OCI-LY7 (cell line): Measurements from ENCODE around the gene YY1. TPM values are rescaled to one million over a fixed set of nuclear protein-coding genes. Genes with fewer than 3 reads are reported as not detected.

Experiments used
- BruUV-seq: library from RNA; stranded (reverse); fragments of 400-500 nt; replicated peaks from 2 replicates; lab custom pipeline; 2021; lab: Mats Ljungman, UMichigan
- CTCF ChIA-PET: fragments of 300-600 bp; sonication (Branson Sonifier 250); formaldehyde crosslinking; loops from one replicate; lab custom pipeline; 2022; ENCODE audit warnings: antibody characterized with exemption; ENCODE audit not compliant: unreplicated experiment; lab: Charles Lee
- POLR2A ChIA-PET: fragments of 300-600 bp; sonication (Branson Sonifier 250); formaldehyde crosslinking; loops from one replicate; lab custom pipeline; 2022; ENCODE audit warnings: antibody characterized with exemption; lab: Charles Lee
- DNase-seq: peaks from one replicate; pipeline ENCODE4 v3.0.0-alpha.2; 2015; ENCODE audit warnings: low spot score
- H2AFZ ChIP-seq: fragments of 200-600 bp; sonication (generic), shearing (Covaris generic); 2 replicates; pipeline ENCODE4 v1.6.1; 2014; ENCODE audit warnings: mild to moderate bottlenecking, antibody characterized with exemption, low read length, moderate library complexity
- H3K27ac ChIP-seq: fragments of 200-600 bp; sonication (generic); 2 replicates; pipeline ENCODE4 v1.5.1; 2014; ENCODE audit warnings: mixed run types, low read depth, mild to moderate bottlenecking, moderate library complexity, low read length, inconsistent platforms; ENCODE audit not compliant: poor library complexity, severe bottlenecking
- H3K36me3 ChIP-seq: fragments of 200-600 bp; sonication (generic); 2 replicates; pipeline ENCODE4 v1.6.1; 2014; ENCODE audit warnings: mild to moderate bottlenecking, antibody characterized with exemption, low read length, moderate library complexity, mixed read lengths; ENCODE audit not compliant: insufficient read depth
- H3K4me1 ChIP-seq: fragments of 200-600 bp; sonication (generic); 2 replicates; pipeline ENCODE4 v1.5.1; 2014; ENCODE audit warnings: mild to moderate bottlenecking, low read length; ENCODE audit not compliant: insufficient read depth, poor library complexity, severe bottlenecking
- H3K4me2 ChIP-seq: fragments of 200-600 bp; sonication (generic); 2 replicates; pipeline ENCODE4 v1.6.1; 2014; ENCODE audit warnings: mild to moderate bottlenecking, low read length
- H3K4me3 ChIP-seq: fragments of 200-600 bp; sonication (generic); 2 replicates; pipeline ENCODE4 v1.5.1; 2014; ENCODE audit warnings: mild to moderate bottlenecking, low read depth, low read length; ENCODE audit not compliant: poor library complexity, severe bottlenecking
- H3K79me2 ChIP-seq: fragments of 200-600 bp; sonication (generic); 2 replicates; pipeline ENCODE4 v1.6.1; 2016; ENCODE audit warnings: low read depth, mild to moderate bottlenecking, low read length, moderate library complexity, mixed read lengths; ENCODE audit not compliant: insufficient read depth
- H3K9me2 ChIP-seq: fragments of 200-600 bp; sonication (generic); 2 replicates; pipeline ENCODE4 v1.6.1; 2016; ENCODE audit warnings: mild to moderate bottlenecking, low read length, mixed read lengths; ENCODE audit not compliant: insufficient read depth
- H3K9me3 ChIP-seq: fragments of 200-600 bp; sonication (generic); 2 replicates; pipeline ENCODE4 v1.6.1; 2014; ENCODE audit warnings: mild to moderate bottlenecking, mixed run types, low read length, mixed read lengths
- H4K20me1 ChIP-seq: fragments of 200-600 bp; sonication (generic); 2 replicates; pipeline ENCODE4 v1.6.1; 2014; ENCODE audit warnings: mild to moderate bottlenecking, antibody characterized with exemption, low read length, moderate library complexity, mixed read lengths; ENCODE audit not compliant: insufficient read depth
- CTCF ChIP-seq: fragments of 200-600 bp; sonication (generic); conservative IDR thresholded peaks from 2 replicates; pipeline ENCODE4 v1.5.1; 2014; ENCODE audit warnings: mild to moderate bottlenecking, antibody characterized with exemption, low read length, moderate library complexity, mixed read lengths
- EZH2phosphoT487 ChIP-seq: fragments of 200-600 bp; sonication (generic); IDR thresholded peaks from 2 replicates; pipeline ENCODE4 v1.6.1; 2018; ENCODE audit warnings: low read depth, borderline replicate concordance, mild to moderate bottlenecking, mixed run types, antibody characterized with exemption, low read length, moderate library complexity, mixed read lengths
- intact Hi-C: fragments of 100-400 bp; cut with micrococcal nuclease; formaldehyde crosslinking; loops from one replicate; pipeline ENCODE4 v1.10.0; 2022; ENCODE audit not compliant: unreplicated experiment
- total RNA-seq, 2 experiments: library from RNA; depleted of rRNA in 1 of 2; stranded (reverse); fragments of >200 nt in 1 of 2; shearing (Covaris generic) in 1 of 2; gene quantifications; 2 replicates each; pipeline ENCODE4 v1.2.3, GENCODE V29; 2014 to 2022

Gene YY1
- total RNA-seq, 2 experiments from 2014 or later: 59.9 to 140 TPM

GRCh38 chr14:100299238-100299560, 60.3 kb downstream of the YY1 start:
- TF ChIP-seq EZH2phosphoT487 (no peak), CTCF (no peak)
- no TSS peak for BruUV-seq
- H3K9me2 ChIP-seq: no peaks in the 10 kb centered on the region
- DNase-seq: no peak
- no peaks in the 10 kb centered on the region for H4K20me1 ChIP-seq
- H3K4me3 ChIP-seq: no peak overlapping the region
- ChIA-PET POLR2A (no interaction called here), CTCF (no interaction called here)
- intact Hi-C loops: no loop called here
- H2AFZ ChIP-seq: no peak overlapping the region
- H3K4me2 ChIP-seq: no peak overlapping the region
- H3K9me3 ChIP-seq: no peaks in the 10 kb centered on the region
- H3K4me1 ChIP-seq: peaks cover 17% of the 10 kb centered on the region
- no peaks in the 10 kb centered on the region for H3K36me3 ChIP-seq
- no peaks in the 10 kb centered on the region for H3K79me2 ChIP-seq
- H3K27ac ChIP-seq: no peak overlapping the region

GRCh38 chr14:100302616-100303015, 63.7 kb downstream of the YY1 start:
- Histone ChIP-seq H3K27ac (no peak overlapping the region), H3K4me1 (peaks cover 14% of the 10 kb centered on the region), H3K4me2 (no peak overlapping the region), H3K4me3 (no peak overlapping the region), H3K79me2 (no peaks in the 10 kb centered on the region), H3K9me3 (no peaks in the 10 kb centered on the region), H3K36me3 (no peaks in the 10 kb centered on the region), H2AFZ (no peak overlapping the region), H4K20me1 (no peaks in the 10 kb centered on the region), H3K9me2 (no peaks in the 10 kb centered on the region)
- DNase-seq: no peak
- CTCF ChIA-PET: no interaction called here
- no TSS peak for BruUV-seq
- TF ChIP-seq CTCF (no peak), EZH2phosphoT487 (no peak)
- POLR2A ChIA-PET: interaction anchor here (0.7 kb wide), 2 partner anchors 298 to 821 kb away, joined by 3 to 4 read pairs; no protein-coding TSS in a partner anchor
- intact Hi-C loops: no loop called here

DNA sequence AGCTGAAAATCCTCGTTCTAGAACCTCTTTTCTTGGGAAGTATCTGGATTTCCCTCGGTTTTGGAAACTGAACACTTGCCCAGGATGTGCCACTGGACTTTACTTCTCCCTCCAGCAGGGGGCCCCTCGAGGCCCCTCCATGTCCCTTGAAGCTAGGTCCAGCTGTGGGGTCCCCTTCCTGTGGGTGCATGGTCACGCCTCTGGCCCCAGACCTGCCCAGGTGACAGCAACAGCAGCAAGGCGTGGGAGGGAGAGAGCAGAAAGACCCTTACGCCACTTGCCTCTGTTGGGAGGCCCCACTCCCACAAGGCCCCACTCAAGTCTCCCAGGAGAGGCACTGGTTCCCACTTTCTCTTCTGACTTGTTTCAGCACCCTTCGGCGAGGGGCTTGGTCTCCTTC, 64.2 kb downstream of the YY1 start:
- DNase-seq: peak; percentile 25

More for the DNA sequence above, 64.2 kb downstream of the YY1 start:
- Histone ChIP-seq H3K4me2 (no peak overlapping the region), H2AFZ (no peak overlapping the region), H4K20me1 (no peaks in the 10 kb centered on the region), H3K36me3 (no peaks in the 10 kb centered on the region), H3K4me3 (no peak overlapping the region), H3K9me2 (no peaks in the 10 kb centered on the region), H3K9me3 (no peaks in the 10 kb centered on the region), H3K79me2 (no peaks in the 10 kb centered on the region), H3K27ac (no peak overlapping the region), H3K4me1 (peaks cover 14% of the 10 kb centered on the region)
- BruUV-seq: no TSS peak
- ChIA-PET CTCF (interaction anchor here (0.7 kb wide), 1 partner anchor 8 kb away, joined by 4 read pairs; no protein-coding TSS in a partner anchor), POLR2A (interaction anchor here (0.7 kb wide), 1 partner anchor 820 kb away, joined by 4 read pairs; no protein-coding TSS in a partner anchor)
- TF ChIP-seq EZH2phosphoT487 (no peak), CTCF (peak; percentile 83)
- intact Hi-C loops: no loop called here
